ENCODE measurements around the gene CNIH1. TPM values are rescaled to one million over a fixed set of nuclear protein-coding genes. Genes with fewer than 3 reads are reported as not detected.

Gene CNIH1
- total and polyA plus RNA-seq, 12 donors: 24.5 to 328 (median 105) TPM

GRCh38 chr14:54475187-54475899 lies 34.2 kb upstream of the CNIH1 start:
- Histone ChIP-seq H3K9me3 (replicated peaks in 1 of 3) (peaks cover 0 to 7% (median 0%) of the 10 kb centered on the region in 3 donors), H3K4me3 (no peak overlapping the region), H3K4me1 (replicated peaks in 1 of 2) (peaks cover 0 to 16% of the 10 kb centered on the region in 2 donors), H3K27me3 (no peaks in the 10 kb centered on the region), H3K27ac (no peak overlapping the region), H3K36me3 (replicated peaks in 1 of 2) (peaks cover 0 to 14% of the 10 kb centered on the region in 2 donors)
- intact Hi-C loops (cut with DNase I): no loop called here
- no peak for DNase-seq
- TF ChIP-seq CTCF (IDR thresholded peaks at IDR 0.05) (no peak), POLR2A (IDR thresholded peaks at IDR 0.05) (no peak)
- 80 to 84% (median 82%) methylated on average over 4 of the region's 4 CpGs for WGBS, 4 donors

GRCh38 chr14:54474232-54474793 lies 33.1 kb upstream of the CNIH1 start:
- TF ChIP-seq CTCF (IDR thresholded peaks at IDR 0.05) (no peak), POLR2A (IDR thresholded peaks at IDR 0.05) (no peak)
- H3K27ac ChIP-seq: no peak overlapping the region

GRCh38 chr14:54472315-54472714 lies 31.1 kb upstream of the CNIH1 start:
- WGBS, 4 donors: 72 to 85% (median 73%) methylated on average over 4 of the region's 4 CpGs
- peak overlapping the region in 4 of 5 donors; percentile 12 to 61 (median 40) for H3K27ac ChIP-seq
- intact Hi-C loops (cut with DNase I): no loop called here
- no peak overlapping the region for H3K4me3 ChIP-seq
- H3K9me3 ChIP-seq (replicated peaks in 1 of 3): peaks cover 0 to 6% (median 0%) of the 10 kb centered on the region in 3 donors
- peaks cover 0 to 4% of the 10 kb centered on the region in 2 donors for H3K36me3 ChIP-seq (replicated peaks in 1 of 2)
- peaks cover 0 to 16% of the 10 kb centered on the region in 2 donors for H3K4me1 ChIP-seq (replicated peaks in 1 of 2)
- H3K27me3 ChIP-seq: no peaks in the 10 kb centered on the region
- no peak for TF ChIP-seq POLR2A (IDR thresholded peaks at IDR 0.05)
- TF ChIP-seq CTCF (IDR thresholded peaks at IDR 0.05): no peak
- DNase-seq: no peak

More at GRCh38 chr14:54474232-54474793, 33.1 kb upstream of the CNIH1 start:
- H3K9me3 ChIP-seq (replicated peaks in 1 of 3): peaks cover 0 to 7% (median 0%) of the 10 kb centered on the region in 3 donors
- no peaks in the 10 kb centered on the region for H3K27me3 ChIP-seq
- no peak overlapping the region for H3K4me3 ChIP-seq
- H3K4me1 ChIP-seq (replicated peaks in 1 of 2): peaks cover 0 to 16% of the 10 kb centered on the region in 2 donors
- WGBS, 4 donors: 85 to 96% (median 87%) methylated on average over 2 of the region's 2 CpGs
- no peak for DNase-seq
- peaks cover 0 to 9% of the 10 kb centered on the region in 2 donors for H3K36me3 ChIP-seq (replicated peaks in 1 of 2)
- intact Hi-C loops (cut with DNase I): no loop called here

GRCh38 chr14:54471641-54472040 lies 30.5 kb upstream of the CNIH1 start:
- TF ChIP-seq POLR2A (IDR thresholded peaks at IDR 0.05) (no peak), CTCF (IDR thresholded peaks at IDR 0.05) (no peak)
- Histone ChIP-seq H3K27me3 (no peaks in the 10 kb centered on the region), H3K36me3 (replicated peaks in 1 of 2) (no peaks in the 10 kb centered on the region), H3K4me1 (replicated peaks in 1 of 2) (peaks cover 0 to 16% of the 10 kb centered on the region in 2 donors), H3K4me3 (no peak overlapping the region), H3K9me3 (replicated peaks in 1 of 3) (no peaks in the 10 kb centered on the region), H3K27ac (peak overlapping the region in 3 of 5 donors; percentile 12 to 61 (median 40))
- 51 to 71% (median 62%) methylated on average over 4 of the region's 4 CpGs for WGBS, 4 donors
- intact Hi-C loops (cut with DNase I): no loop called here
- DNase-seq: peak in 6 of 7 donors; percentile 62 to 70 (median 68)
